GM12874 (cell line): ENCODE results near the gene FGD4.

Experiments
- TF ChIP-seq, protein P1 (sequence below): IDR thresholded peaks from 2 replicates; pipeline ENCODE4 v1.5.1; 2011; ENCODE audit warnings: low read depth, mild to moderate bottlenecking, control low read depth, low read length, moderate library complexity; ENCODE audit not compliant: insufficient read depth

FGD4 gene

DNA sequence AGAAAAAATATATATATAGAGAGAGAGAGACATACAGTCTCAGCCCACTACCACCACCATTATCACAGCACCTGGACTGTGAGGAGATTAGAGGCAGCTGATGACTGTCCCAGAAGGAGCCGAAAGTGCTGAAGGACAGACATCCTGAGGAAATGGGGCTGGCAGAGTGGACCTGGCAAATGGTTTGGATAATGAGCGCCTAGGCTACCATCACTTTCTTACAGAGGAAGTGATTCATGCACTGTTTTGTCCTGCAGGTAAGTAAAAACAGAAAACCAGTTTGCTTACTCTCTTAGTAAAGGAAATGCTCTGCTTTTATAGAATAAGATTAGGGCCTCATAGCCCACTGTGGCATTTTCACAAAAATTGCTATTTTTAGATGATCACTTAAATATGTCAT lies 251.2 kb downstream of the FGD4 start:
- TF ChIP-seq, protein P1, sequence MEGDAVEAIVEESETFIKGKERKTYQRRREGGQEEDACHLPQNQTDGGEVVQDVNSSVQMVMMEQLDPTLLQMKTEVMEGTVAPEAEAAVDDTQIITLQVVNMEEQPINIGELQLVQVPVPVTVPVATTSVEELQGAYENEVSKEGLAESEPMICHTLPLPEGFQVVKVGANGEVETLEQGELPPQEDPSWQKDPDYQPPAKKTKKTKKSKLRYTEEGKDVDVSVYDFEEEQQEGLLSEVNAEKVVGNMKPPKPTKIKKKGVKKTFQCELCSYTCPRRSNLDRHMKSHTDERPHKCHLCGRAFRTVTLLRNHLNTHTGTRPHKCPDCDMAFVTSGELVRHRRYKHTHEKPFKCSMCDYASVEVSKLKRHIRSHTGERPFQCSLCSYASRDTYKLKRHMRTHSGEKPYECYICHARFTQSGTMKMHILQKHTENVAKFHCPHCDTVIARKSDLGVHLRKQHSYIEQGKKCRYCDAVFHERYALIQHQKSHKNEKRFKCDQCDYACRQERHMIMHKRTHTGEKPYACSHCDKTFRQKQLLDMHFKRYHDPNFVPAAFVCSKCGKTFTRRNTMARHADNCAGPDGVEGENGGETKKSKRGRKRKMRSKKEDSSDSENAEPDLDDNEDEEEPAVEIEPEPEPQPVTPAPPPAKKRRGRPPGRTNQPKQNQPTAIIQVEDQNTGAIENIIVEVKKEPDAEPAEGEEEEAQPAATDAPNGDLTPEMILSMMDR: no peak

DNA sequence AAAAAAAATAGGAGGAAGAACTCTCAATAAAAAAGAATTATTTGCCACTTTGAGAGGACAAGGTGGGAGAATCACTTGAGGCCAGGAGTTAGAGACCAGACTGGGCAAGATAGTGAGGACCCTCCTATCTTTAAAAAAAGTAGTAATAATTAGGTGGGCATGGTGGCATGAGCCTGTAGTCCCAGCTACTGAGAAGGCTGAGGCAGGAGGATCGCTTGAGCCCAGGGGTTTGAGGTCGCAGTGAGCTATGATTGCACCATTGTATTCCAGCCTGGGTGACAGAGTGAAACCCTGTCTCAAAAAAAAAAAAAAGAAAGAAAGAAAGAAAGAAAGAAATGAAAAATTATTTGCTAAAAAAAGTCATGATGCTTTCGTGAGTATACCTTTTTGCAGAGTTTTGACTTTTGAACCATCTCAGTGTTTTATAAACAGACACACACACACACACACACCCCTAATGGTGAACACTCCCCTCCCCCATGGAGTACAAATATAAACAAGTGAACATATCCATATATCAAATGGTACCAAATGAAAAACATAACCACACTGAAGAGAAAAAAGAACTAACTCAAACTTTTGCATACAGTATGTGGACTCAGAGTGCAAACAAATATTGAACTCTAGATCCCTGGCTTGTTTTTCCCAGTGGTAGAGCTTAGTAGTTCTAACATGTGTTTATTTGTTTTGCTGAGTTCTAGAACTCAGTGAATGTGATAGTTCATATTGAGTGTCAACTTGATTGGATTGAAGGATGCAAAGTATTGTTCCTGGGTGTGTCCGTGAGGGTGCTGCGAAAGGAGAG lies 252.0 kb downstream of the FGD4 start:
- TF ChIP-seq, protein P1: no peak

DNA sequence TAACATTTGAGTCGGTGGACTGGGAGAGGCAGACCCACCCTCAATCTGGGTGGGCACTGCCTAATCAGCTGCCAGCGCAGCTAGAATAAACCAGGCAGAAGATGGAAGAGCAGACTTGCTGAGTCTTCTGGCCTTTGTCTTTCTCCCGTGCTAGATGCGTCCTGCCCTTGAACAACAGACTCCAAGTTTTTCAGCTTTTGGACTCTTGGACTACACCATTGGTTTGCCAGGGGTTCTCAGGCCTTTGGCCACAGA lies 252.5 kb downstream of the FGD4 start:
- TF ChIP-seq, protein P1: no peak

DNA sequence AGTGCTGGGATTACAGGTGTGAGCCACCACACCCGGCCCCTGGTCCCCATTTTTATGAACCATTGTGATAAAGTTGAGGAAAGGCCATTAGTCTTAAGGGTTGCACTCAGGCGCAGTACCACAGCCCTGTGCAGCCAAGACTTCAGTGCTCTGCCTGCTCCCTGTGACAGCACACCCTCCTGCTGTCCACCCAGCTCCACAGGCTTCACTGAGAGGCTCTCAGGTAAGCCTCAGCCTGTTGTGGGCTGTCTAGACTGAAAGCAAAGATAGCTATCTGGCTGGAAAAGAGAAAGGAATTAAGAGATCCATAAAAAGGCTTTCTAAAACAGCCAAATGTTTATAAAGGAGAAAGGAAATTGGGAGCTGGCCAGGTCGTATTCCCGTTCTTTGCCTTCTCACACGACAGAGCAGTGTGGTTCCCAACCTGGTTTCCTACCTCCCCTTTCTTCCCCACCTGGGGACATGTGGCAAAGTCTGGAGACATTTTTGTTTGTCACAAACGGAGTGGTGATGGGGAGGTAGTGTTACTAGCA lies 260.6 kb downstream of the FGD4 start:
- TF ChIP-seq, protein P1: no peak

DNA sequence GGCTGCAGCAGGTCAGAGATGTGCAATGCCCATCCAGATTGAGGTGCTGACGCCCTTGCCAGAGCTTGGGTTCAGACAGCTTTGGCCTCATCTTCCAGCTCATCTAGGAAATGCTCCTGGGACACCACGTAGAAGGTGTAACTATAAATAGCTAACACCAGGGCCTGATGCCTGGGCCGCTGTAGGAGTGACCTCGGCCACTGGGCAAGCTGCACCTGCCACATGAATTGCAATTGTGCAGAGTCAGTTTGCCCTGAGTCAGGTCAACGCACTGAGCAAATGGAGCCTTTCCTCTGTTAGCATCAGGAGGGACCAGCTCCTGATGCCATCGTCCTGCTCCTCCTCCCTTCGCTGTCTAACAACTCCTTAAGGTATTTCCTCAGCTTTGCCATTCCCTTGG lies 262.3 kb downstream of the FGD4 start:
- TF ChIP-seq, protein P1: no peak

DNA sequence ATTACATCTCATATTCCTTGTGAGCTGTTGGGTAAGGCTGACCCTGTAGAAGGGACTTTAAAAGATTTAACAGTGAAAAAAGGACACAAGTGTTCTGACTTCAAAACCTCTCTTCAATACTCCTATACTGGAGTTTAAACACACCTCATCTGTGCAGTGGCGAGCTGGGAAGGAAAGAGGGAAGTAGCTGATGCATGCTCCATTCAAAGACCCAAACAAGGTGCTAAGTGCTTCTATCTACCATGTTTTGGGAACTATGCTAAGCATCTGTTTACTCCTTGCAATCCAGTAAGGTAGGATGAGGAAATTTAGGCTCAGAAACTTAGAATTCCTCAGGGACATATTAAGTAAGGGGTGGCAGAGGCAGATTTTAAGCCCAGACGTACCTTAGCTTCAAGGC lies 263.3 kb downstream of the FGD4 start:
- TF ChIP-seq, protein P1: no peak

DNA sequence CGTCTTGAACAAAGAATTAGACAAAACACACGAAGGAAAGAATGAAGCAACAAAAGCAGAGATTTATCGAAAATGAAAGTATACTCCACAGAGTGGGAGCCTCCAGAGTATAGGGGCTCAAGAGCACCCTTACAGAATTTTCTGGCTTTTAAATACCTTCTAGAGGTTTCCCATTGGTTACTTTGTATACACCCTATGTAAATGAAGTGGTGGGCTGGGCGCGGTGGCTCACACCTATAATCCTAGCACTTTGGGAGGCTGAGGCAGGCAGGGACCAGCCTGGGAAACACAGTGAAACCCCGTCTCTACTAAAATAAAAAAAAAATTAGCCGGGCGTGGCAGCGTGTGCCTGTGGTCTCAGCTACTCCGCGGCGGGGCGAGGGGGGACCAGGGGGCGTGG lies 266.7 kb downstream of the FGD4 start:
- TF ChIP-seq, protein P1: no peak
